HCT116 (cell line): ENCODE results near the gene LRRC7.

Experiments used
- POLR2A ChIP-seq: IDR thresholded peaks from 2 replicates; pipeline ENCODE4 v1.7.0; 2011; ENCODE audit warnings: borderline replicate concordance; ENCODE audit not compliant: insufficient read depth, insufficient read length; ENCODE audit errors: extremely low read depth
- TF ChIP-seq, protein P1 (sequence below), 3 experiments: fragments of 200-600 bp in 1 of 3; sonication (generic) in 1 of 3; IDR thresholded peaks in 2 of 3; conservative IDR thresholded peaks in 1 of 3; 2 replicates each; pipeline ENCODE4 v1.5.1; 2012 to 2017; ENCODE audit warnings: low read depth in 2 of 3, low read length in 2 of 3, antibody characterized with exemption in 1 of 3, borderline replicate concordance in 1 of 3, control low read depth in 1 of 3, mild to moderate bottlenecking in 1 of 3, mixed read lengths in 1 of 3, mixed run types in 1 of 3, moderate library complexity in 1 of 3; ENCODE audit not compliant: insufficient read depth in 1 of 3

DNA sequence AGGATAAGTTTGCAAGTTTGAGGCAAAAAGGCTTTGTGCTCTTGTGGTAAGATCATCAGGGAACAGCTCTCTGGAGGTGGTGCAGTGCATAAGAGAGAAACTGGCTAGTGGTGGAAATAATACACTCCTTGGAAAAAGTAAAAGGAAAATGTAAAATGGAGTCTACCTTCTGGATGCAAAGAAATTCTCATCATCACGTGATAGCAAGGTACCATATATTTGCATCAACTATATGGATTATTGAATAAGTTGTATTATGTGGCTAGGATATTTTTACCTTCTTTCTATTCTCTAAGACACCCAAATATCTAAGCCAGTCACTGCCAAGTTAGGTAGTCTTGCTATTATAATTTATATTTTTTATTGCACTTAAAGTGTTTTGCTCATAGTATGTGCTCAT is 14.0 kb upstream of the LRRC7 start:
- TF ChIP-seq POLR2A: no peak
- TF ChIP-seq, protein P1, sequence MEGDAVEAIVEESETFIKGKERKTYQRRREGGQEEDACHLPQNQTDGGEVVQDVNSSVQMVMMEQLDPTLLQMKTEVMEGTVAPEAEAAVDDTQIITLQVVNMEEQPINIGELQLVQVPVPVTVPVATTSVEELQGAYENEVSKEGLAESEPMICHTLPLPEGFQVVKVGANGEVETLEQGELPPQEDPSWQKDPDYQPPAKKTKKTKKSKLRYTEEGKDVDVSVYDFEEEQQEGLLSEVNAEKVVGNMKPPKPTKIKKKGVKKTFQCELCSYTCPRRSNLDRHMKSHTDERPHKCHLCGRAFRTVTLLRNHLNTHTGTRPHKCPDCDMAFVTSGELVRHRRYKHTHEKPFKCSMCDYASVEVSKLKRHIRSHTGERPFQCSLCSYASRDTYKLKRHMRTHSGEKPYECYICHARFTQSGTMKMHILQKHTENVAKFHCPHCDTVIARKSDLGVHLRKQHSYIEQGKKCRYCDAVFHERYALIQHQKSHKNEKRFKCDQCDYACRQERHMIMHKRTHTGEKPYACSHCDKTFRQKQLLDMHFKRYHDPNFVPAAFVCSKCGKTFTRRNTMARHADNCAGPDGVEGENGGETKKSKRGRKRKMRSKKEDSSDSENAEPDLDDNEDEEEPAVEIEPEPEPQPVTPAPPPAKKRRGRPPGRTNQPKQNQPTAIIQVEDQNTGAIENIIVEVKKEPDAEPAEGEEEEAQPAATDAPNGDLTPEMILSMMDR (IDR thresholded peaks at IDR 0.05 in 2 of 3, conservative IDR thresholded peaks at IDR 0.05 in 1 of 3; ENCODE audit: borderline replicate concordance in 1 of 3, insufficient read depth in 1 of 3, low read depth in 2 of 3, low read length in 2 of 3): no peak
